SU-DHL-6 (cell line): ENCODE measurements around the gene PLEKHA5.

ENCODE experiments used
- H2AFZ ChIP-seq: fragments of 200-600 bp; sonication (generic); 2 replicates; pipeline ENCODE4 v1.6.1; 2014; ENCODE audit warnings: low read depth, mild to moderate bottlenecking, moderate library complexity, mixed read lengths, antibody characterized with exemption, low read length; ENCODE audit not compliant: severe bottlenecking
- H3F3A ChIP-seq: fragments of 200-600 bp; shearing (Covaris generic); 2 replicates; pipeline ENCODE4 v1.6.0; 2016; ENCODE audit warnings: antibody characterized with exemption, mild to moderate bottlenecking; ENCODE audit not compliant: insufficient read depth
- H3K27ac ChIP-seq: fragments of 200-600 bp; sonication (generic); 2 replicates; pipeline ENCODE4 v1.5.1; 2016; ENCODE audit warnings: low read depth, mild to moderate bottlenecking, low read length, moderate library complexity, mixed read lengths
- H3K27me3 ChIP-seq: fragments of 200-600 bp; sonication (generic), shearing (Covaris generic); 2 replicates; pipeline ENCODE4 v1.6.0; 2014; ENCODE audit warnings: mild to moderate bottlenecking, low read length
- H3K36me3 ChIP-seq: fragments of 200-600 bp; sonication (generic); 2 replicates; pipeline ENCODE4 v1.6.1; 2014; ENCODE audit warnings: mild to moderate bottlenecking, low read length, mixed read lengths
- H3K4me2 ChIP-seq: fragments of 300-600, 200-600 bp; shearing (Covaris generic), sonication (generic); 2 replicates; pipeline ENCODE4 v1.6.0; 2014; ENCODE audit warnings: low read length, low read depth, mild to moderate bottlenecking; ENCODE audit not compliant: poor library complexity, severe bottlenecking
- H3K4me3 ChIP-seq: fragments of 200-600 bp; sonication (generic); 2 replicates; pipeline ENCODE4 v1.5.1; 2014; ENCODE audit warnings: antibody characterized with exemption, low read length, mild to moderate bottlenecking, mixed read lengths; ENCODE audit not compliant: insufficient read depth, poor library complexity, severe bottlenecking
- H3K79me2 ChIP-seq: fragments of 200-600 bp; sonication (generic); 2 replicates; pipeline ENCODE4 v1.6.1; 2014; ENCODE audit warnings: mild to moderate bottlenecking, low read length, moderate library complexity; ENCODE audit not compliant: insufficient read depth
- H3K9ac ChIP-seq: fragments of 200-600 bp; sonication (generic); 2 replicates; pipeline ENCODE4 v1.7.0; 2014; ENCODE audit warnings: mild to moderate bottlenecking, low read length
- H3K9me2 ChIP-seq: fragments of 200-600 bp; sonication (generic); replicated peaks from 2 replicates; pipeline ENCODE4 v1.6.1; 2014; ENCODE audit warnings: low read length; ENCODE audit not compliant: insufficient read depth
- H3K9me3 ChIP-seq: fragments of 200-600 bp; sonication (generic); 2 replicates; pipeline ENCODE4 v1.6.1; 2014; ENCODE audit warnings: low read length, mixed read lengths; ENCODE audit not compliant: insufficient read depth
- H4K20me1 ChIP-seq: fragments of 200-600 bp; sonication (generic); 2 replicates; pipeline ENCODE4 v1.6.1; 2014; ENCODE audit warnings: low read depth, mild to moderate bottlenecking, antibody characterized with exemption, low read length, moderate library complexity, mixed read lengths
- CTCF ChIP-seq: fragments of 200-600 bp; sonication (generic); IDR thresholded peaks from one replicate; pipeline ENCODE4 v1.5.1; 2017; ENCODE audit warnings: antibody characterized with exemption, mild to moderate bottlenecking, low read length, moderate library complexity; ENCODE audit not compliant: insufficient read depth, poor library complexity, severe bottlenecking
- EZH2phosphoT487 ChIP-seq: fragments of 200-600 bp; sonication (generic), shearing (Covaris generic); conservative IDR thresholded peaks from 2 replicates; pipeline ENCODE4 v1.6.1; 2018; ENCODE audit warnings: mild to moderate bottlenecking, antibody characterized with exemption, low read length, moderate library complexity, mixed read lengths

PLEKHA5 gene

GRCh38 chr12:19119440-19119839, 10.1 kb upstream of the PLEKHA5 start:
- Histone ChIP-seq H2AFZ (no peak overlapping the region), H3K79me2 (no peaks in the 10 kb centered on the region), H3K9me3 (no peaks in the 10 kb centered on the region), H3K4me2 (no peak overlapping the region), H3F3A (no peaks in the 10 kb centered on the region), H3K27me3 (no peaks in the 10 kb centered on the region), H4K20me1 (no peaks in the 10 kb centered on the region), H3K27ac (no peak overlapping the region), H3K9ac (no peak overlapping the region), H3K9me2 (no peaks in the 10 kb centered on the region), H3K4me3 (no peak overlapping the region), H3K36me3 (no peaks in the 10 kb centered on the region)
- TF ChIP-seq EZH2phosphoT487 = no peak
- no peak for TF ChIP-seq CTCF

- no peak overlapping the region for H3K4me2 ChIP-seq
- H3F3A ChIP-seq = no peaks in the 10 kb centered on the region
- H3K79me2 ChIP-seq = no peaks in the 10 kb centered on the region
- no peak overlapping the region for H3K4me3 ChIP-seq
- no peak overlapping the region for H3K9ac ChIP-seq
- H4K20me1 ChIP-seq = no peaks in the 10 kb centered on the region
- H2AFZ ChIP-seq = no peak overlapping the region
- no peaks in the 10 kb centered on the region for H3K36me3 ChIP-seq
- TF ChIP-seq CTCF = no peak
- TF ChIP-seq EZH2phosphoT487 = no peak
- no peaks in the 10 kb centered on the region for H3K9me2 ChIP-seq
- H3K9me3 ChIP-seq = no peaks in the 10 kb centered on the region
- no peak overlapping the region for H3K27ac ChIP-seq
- no peaks in the 10 kb centered on the region for H3K27me3 ChIP-seq
These were observed 8.7 kb upstream of the PLEKHA5 start for GRCh38 chr12:19120795-19121194.

GRCh38 chr12:19121449-19122018, 8.0 kb upstream of the PLEKHA5 start:
- Histone ChIP-seq H4K20me1 (no peaks in the 10 kb centered on the region), H2AFZ (no peak overlapping the region), H3K9me2 (no peaks in the 10 kb centered on the region), H3K9me3 (no peaks in the 10 kb centered on the region), H3K27me3 (no peaks in the 10 kb centered on the region), H3F3A (no peaks in the 10 kb centered on the region), H3K36me3 (no peaks in the 10 kb centered on the region), H3K4me2 (no peak overlapping the region), H3K9ac (no peak overlapping the region), H3K27ac (no peak overlapping the region), H3K4me3 (no peak overlapping the region), H3K79me2 (no peaks in the 10 kb centered on the region)
- TF ChIP-seq CTCF (no peak), EZH2phosphoT487 (no peak)
